B cell (primary cell): Measurements from ENCODE around the gene MYL7. TPM values are rescaled to one million over a fixed set of nuclear protein-coding genes. Genes with fewer than 3 reads are reported as not detected.

Experiments used
- ATAC-seq: fragments of 200-7000 bp; cut with Tn5 transposase; one replicate; pipeline ENCODE4 v1.10.0; 2021; ENCODE audit warnings: low read depth, mild to moderate bottlenecking, moderate number of reproducible peaks, moderate library complexity
- CTCF ChIA-PET: fragments of 350-600 bp; sonication (Branson Sonifier 250); formaldehyde crosslinking; loops from one replicate; lab custom pipeline; 2021; ENCODE audit warnings: antibody characterized with exemption, inconsistent platforms; lab: Charles Lee
- POLR2A ChIA-PET: fragments of 350-600 bp; sonication (Branson Sonifier 250); formaldehyde crosslinking; loops from one replicate; lab custom pipeline; 2021; ENCODE audit warnings: antibody characterized with exemption; lab: Charles Lee
- DNase-seq: peaks from one replicate; pipeline ENCODE4 v3.0.0; 2013
- H2AFZ ChIP-seq: 2 replicates; pipeline ENCODE4 v1.6.1; 2012; ENCODE audit warnings: mild to moderate bottlenecking, low read depth, low read length; ENCODE audit not compliant: insufficient read depth, poor library complexity, severe bottlenecking
- H3K27ac ChIP-seq, 2 donors: 1 replicate in 1 of 2; 2 replicates in 1 of 2; pipeline ENCODE4 v1.5.1; 2012 to 2013; ENCODE audit warnings: low read length in 2 of 2, mild to moderate bottlenecking in 2 of 2, moderate library complexity in 1 of 2
- H3K27me3 ChIP-seq, 4 experiments: fragments of 200-600 bp in 1 of 4; sonication (generic) in 1 of 4; replicated peaks in 1 of 4; 1 replicate in 2 of 4; 2 replicates in 2 of 4; pipeline versions ENCODE4 v1.6.1 to v1.7.0; 2013 to 2016; ENCODE audit warnings: low read length in 3 of 4, mild to moderate bottlenecking in 2 of 4, mixed read lengths in 1 of 4, moderate library complexity in 1 of 4; ENCODE audit not compliant: insufficient read depth in 4 of 4, control insufficient read depth in 3 of 4; ENCODE audit errors: control extremely low read depth in 1 of 4
- H3K36me3 ChIP-seq, 2 experiments: replicated peaks in 1 of 2; 1 replicate in 1 of 2; 2 replicates in 1 of 2; pipeline versions ENCODE4 v1.6.1 to v1.7.1; 2013; ENCODE audit warnings: low read length in 1 of 2; ENCODE audit not compliant: insufficient read depth in 2 of 2, control insufficient read depth in 1 of 2; ENCODE audit errors: control extremely low read depth in 1 of 2, extremely low read depth in 1 of 2
- H3K4me1 ChIP-seq, 2 donors: fragments of 200-600 bp in 1 of 2; sonication (generic) in 1 of 2; 1 replicate in 1 of 2; 2 replicates in 1 of 2; pipeline versions ENCODE4 v1.5.1 to v1.6.1; 2013 to 2017; ENCODE audit warnings: low read length in 2 of 2; ENCODE audit not compliant: control insufficient read depth in 2 of 2, insufficient read depth in 2 of 2
- H3K4me2 ChIP-seq: replicated peaks from 2 replicates; pipeline ENCODE3; 2012; ENCODE audit warnings: mild to moderate bottlenecking, low read depth, low read length; ENCODE audit not compliant: poor library complexity, severe bottlenecking
- H3K4me3 ChIP-seq, 5 experiments: fragments of 200-600 bp in 1 of 5; sonication (generic) in 1 of 5; 1 replicate in 3 of 5; 2 replicates in 2 of 5; pipeline versions ENCODE4 v1.5.1 to v1.7.0; 2011 to 2016; ENCODE audit warnings: low read length in 4 of 5, mild to moderate bottlenecking in 4 of 5, low read depth in 2 of 5, control low read depth in 1 of 5, moderate library complexity in 1 of 5; ENCODE audit not compliant: insufficient read depth in 1 of 5; ENCODE audit errors: control extremely low read depth in 1 of 5, extremely low read depth in 1 of 5
- H3K79me2 ChIP-seq: fragments of 200-600 bp; sonication (generic); one replicate; pipeline ENCODE4 v1.6.0; 2016; ENCODE audit warnings: low read length; ENCODE audit not compliant: control insufficient read depth, insufficient read depth
- H3K9ac ChIP-seq: fragments of 200-600 bp; sonication (generic); 2 replicates; pipeline ENCODE4 v1.6.1; 2017; ENCODE audit warnings: mild to moderate bottlenecking, low read length, moderate library complexity
- H3K9me3 ChIP-seq, 3 donors: one replicate each; pipeline versions ENCODE4 v1.6.1 to v1.7.1; 2013; ENCODE audit warnings: low read length in 2 of 3; ENCODE audit not compliant: control insufficient read depth in 2 of 3, insufficient read depth in 1 of 3; ENCODE audit errors: control extremely low read depth in 1 of 3
- H4K20me1 ChIP-seq: 2 replicates; pipeline ENCODE4 v1.6.0; 2012; ENCODE audit warnings: mild to moderate bottlenecking, low read length; ENCODE audit not compliant: insufficient read depth, control insufficient read depth, poor library complexity, severe bottlenecking
- H3K27ac Mint-ChIP-seq: one replicate; pipeline ENCODE4 v1.8.0; 2021; ENCODE audit warnings: mixed read lengths
- H3K27me3 Mint-ChIP-seq: one replicate; pipeline ENCODE4 v1.8.0; 2021; ENCODE audit warnings: mixed read lengths
- H3K4me1 Mint-ChIP-seq: one replicate; pipeline ENCODE4 v1.8.0; 2021; ENCODE audit warnings: mixed read lengths
- H3K4me3 Mint-ChIP-seq: one replicate; pipeline ENCODE4 v1.8.0; 2021; ENCODE audit warnings: mixed read lengths
- H3K9me3 Mint-ChIP-seq: one replicate; pipeline ENCODE4 v1.8.0; 2022; ENCODE audit warnings: mixed read lengths; ENCODE audit not compliant: insufficient read depth
- CTCF ChIP-seq: fragments of 200-600 bp; IDR thresholded peaks from one replicate; pipeline ENCODE4 v1.8.0; 2022; ENCODE audit warnings: antibody characterized with exemption, mild to moderate bottlenecking
- EZH2 ChIP-seq: IDR thresholded peaks from 2 replicates; pipeline ENCODE4 v1.6.1; 2012; ENCODE audit warnings: borderline replicate concordance, low read depth, mild to moderate bottlenecking, moderate library complexity, low read length; ENCODE audit not compliant: insufficient read depth, poor library complexity, severe bottlenecking
- WGBS: methylation state at CpG from one replicate; pipeline ENCODE4 v1.1.5; 2013; ENCODE audit warnings: missing lambda C conversion rate; ENCODE audit not compliant: insufficient coverage; 5-methylcytosine and 5-hydroxymethylcytosine counted together
- intact Hi-C: fragments of 100-400 bp; cut with micrococcal nuclease; formaldehyde crosslinking; loops from one replicate; pipeline ENCODE4 v1.10.0; 2022
- polyA plus RNA-seq: library from polyadenylated mRNA; depleted of rRNA; stranded (reverse); fragments of >200 nt; gene quantifications from 2 replicates; pipeline ENCODE4 v1.2.3, GENCODE V29; 2012
- total RNA-seq, 2 donors: library from RNA; stranded (reverse); fragments of 120-200 nt in 1 of 2; gene quantifications; 1 replicate in 1 of 2; 2 replicates in 1 of 2; pipeline versions ENCODE4 v1.2.3 to v1.2.4, GENCODE V29; 2013 to 2022

The MYL7 gene
- total and polyA plus RNA-seq, 2 donors (not counting 1 experiment from before 2014, with no cell fraction given): not detected

GRCh38 chr7:44161371-44161770, 20.2 kb upstream of the MYL7 start:
- WGBS: 94% methylated on average over 2 of the region's 2 CpGs
- H2AFZ ChIP-seq: no peak overlapping the region
- no peaks in the 10 kb centered on the region for H3K79me2 ChIP-seq
- no peaks in the 10 kb centered on the region for H3K36me3 ChIP-seq
- H3K4me2 ChIP-seq: no peak overlapping the region
- no peaks in the 10 kb centered on the region for H3K4me1 Mint-ChIP-seq
- H3K9me3 ChIP-seq: peaks cover 0 to 1% (median 0%) of the 10 kb centered on the region in 3 donors
- H3K9ac ChIP-seq: no peak overlapping the region
- ChIA-PET CTCF (no interaction called here), POLR2A (no interaction called here)
- H3K4me3 ChIP-seq: no peak overlapping the region
- DNase-seq (no peak), ATAC-seq (no peak)
- H3K4me1 ChIP-seq: no peaks in the 10 kb centered on the region
- TF ChIP-seq CTCF (no peak), EZH2 (no peak)
- no peak overlapping the region for H3K27ac ChIP-seq
- no peaks in the 10 kb centered on the region for H3K9me3 Mint-ChIP-seq
- intact Hi-C loops: no loop called here
- H3K27me3 Mint-ChIP-seq: peaks cover 8% of the 10 kb centered on the region
- no peak overlapping the region for H3K4me3 Mint-ChIP-seq
- no peaks in the 10 kb centered on the region for H4K20me1 ChIP-seq
- no peaks in the 10 kb centered on the region for H3K27me3 ChIP-seq
- H3K27ac Mint-ChIP-seq: no peak overlapping the region

- ChIA-PET CTCF (no interaction called here), POLR2A (no interaction called here)
- no peaks in the 10 kb centered on the region for H3K4me1 Mint-ChIP-seq
- no peak for ATAC-seq
- Histone ChIP-seq H3K9ac (no peak overlapping the region), H3K4me3 (no peak overlapping the region), H3K79me2 (no peaks in the 10 kb centered on the region), H3K4me1 (no peaks in the 10 kb centered on the region), H3K9me3 (peaks cover 0 to 1% (median 0%) of the 10 kb centered on the region in 3 donors), H4K20me1 (no peaks in the 10 kb centered on the region), H3K36me3 (no peaks in the 10 kb centered on the region), H3K27me3 (no peaks in the 10 kb centered on the region), H3K27ac (no peak overlapping the region), H2AFZ (no peak overlapping the region), H3K4me2 (no peak overlapping the region)
- DNase-seq: no peak
- TF ChIP-seq EZH2 (no peak), CTCF (no peak)
- peaks cover 8% of the 10 kb centered on the region for H3K27me3 Mint-ChIP-seq
- no peaks in the 10 kb centered on the region for H3K9me3 Mint-ChIP-seq
- 100% methylated on average over 4 of the region's 5 CpGs for WGBS
- intact Hi-C loops: no loop called here
- no peak overlapping the region for H3K4me3 Mint-ChIP-seq
- H3K27ac Mint-ChIP-seq: no peak overlapping the region
Measured at GRCh38 chr7:44159824-44160630, 18.9 kb upstream of the MYL7 start.
